HG02885 (cell line): ENCODE measurements around the gene CENPM.
"Not testable (repeated sequence)": the region's sequence is repeated elsewhere in the genome, so short reads cannot be mapped to it uniquely, and the experiment has no call there.

Source experiments
- ATAC-seq: cut with Tn5 transposase; IDR thresholded peaks from one replicate; pipeline ENCODE4 v1.9.1; 2021; ENCODE audit warnings: mild to moderate bottlenecking; ENCODE audit not compliant: unreplicated experiment, poor library complexity

Gene CENPM

DNA sequence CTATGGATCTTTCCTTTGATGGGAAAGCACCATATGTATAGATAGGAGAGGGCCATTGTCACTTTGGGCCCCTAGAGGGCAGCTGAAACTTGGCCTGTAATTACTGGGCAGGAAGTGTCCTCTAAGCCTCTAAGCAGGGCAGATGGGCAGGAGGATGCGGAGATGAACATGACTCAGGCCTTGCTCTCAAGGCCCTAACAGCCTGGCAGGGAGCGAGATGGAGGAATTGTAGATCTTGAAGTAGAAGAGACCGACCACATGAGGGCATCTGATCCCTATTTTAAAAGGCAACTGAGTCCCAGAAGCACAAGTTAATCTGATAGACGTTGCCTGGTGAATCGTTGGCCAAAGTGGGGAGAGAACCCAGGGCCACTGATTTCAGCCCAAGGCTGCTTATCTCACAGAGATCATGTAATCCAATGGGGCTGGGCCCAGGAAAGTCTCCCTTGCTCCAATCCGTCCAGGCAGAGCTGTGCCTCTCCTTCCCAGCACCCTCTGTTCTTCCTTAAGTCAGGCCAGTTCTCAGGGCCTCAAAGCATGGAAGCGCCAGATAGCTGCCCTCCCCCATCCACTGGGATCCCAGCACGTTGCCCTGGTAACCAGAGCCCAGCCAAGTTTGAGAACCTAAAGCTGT is 19.8 kb upstream of the CENPM start:
- no peak for ATAC-seq

DNA sequence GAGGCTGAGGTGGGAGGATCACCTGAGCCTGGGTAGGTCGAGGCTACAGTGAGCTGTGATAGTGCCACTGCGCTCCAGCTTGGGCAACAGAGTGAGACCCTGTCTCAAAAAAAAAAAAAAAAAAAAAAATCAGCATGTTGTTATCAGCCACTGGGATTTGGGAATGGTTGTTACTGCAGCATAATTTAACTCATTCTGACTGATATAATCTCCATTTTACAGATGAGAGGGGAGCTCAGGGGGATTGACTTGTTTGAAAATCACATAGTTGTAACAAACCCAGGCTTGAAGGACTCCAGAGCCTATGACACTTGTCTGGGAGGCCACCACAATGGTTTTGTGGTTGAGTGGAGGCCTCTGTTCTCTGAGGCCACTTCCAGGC is 19.3 kb upstream of the CENPM start:
- no peak for ATAC-seq

DNA sequence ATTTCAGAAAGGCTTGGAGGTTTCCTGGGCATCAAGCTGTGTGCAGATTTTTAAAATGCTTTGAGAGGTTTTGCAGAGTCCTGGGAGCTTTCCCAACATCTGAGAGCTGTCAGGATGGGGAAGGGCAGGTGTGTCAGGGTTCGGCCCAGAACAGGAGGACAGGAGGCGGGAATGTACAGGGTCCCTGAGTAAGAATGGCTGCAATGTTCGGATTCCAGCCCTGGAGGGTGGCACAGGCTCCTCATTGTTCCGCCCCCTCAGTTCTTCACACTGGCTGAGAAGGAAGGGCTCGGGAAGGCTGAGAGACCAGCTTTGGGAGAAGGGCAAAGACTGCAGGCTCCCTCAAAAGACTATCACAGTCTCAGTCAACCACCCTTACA is 17.1 kb upstream of the CENPM start:
- no peak for ATAC-seq

DNA sequence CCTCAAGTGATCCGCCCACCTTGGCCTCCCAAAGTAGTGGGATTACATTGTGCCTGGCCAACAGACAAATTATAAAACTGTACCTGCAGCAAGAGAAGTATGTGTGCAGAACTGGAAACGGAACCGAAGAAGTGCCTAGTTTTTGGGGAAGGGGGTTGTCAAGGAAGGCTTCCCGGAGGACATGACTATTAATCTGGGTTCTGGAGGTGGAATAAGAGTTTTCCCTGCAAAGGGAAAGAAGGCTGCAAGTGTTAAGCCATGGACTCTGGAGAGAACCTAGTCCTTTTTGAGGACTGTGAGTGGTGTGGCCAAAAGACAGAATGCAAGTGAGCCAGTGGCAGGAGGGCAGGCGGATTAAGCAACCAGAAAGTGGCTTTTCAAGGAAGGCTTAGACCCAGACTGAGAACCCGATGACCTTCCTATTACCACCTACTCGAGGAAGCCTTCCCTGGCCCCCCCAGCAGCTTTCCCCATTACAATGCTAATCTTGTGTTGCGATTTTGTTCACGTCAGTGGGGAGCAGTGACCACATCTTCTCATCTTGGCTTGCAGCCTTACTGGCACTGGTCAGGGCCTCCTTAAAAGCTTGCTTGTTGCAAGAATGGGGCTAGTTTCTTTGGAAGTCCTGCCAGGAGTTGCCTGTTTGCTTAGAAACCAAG is 16.6 kb upstream of the CENPM start:
- ATAC-seq: no peak

DNA sequence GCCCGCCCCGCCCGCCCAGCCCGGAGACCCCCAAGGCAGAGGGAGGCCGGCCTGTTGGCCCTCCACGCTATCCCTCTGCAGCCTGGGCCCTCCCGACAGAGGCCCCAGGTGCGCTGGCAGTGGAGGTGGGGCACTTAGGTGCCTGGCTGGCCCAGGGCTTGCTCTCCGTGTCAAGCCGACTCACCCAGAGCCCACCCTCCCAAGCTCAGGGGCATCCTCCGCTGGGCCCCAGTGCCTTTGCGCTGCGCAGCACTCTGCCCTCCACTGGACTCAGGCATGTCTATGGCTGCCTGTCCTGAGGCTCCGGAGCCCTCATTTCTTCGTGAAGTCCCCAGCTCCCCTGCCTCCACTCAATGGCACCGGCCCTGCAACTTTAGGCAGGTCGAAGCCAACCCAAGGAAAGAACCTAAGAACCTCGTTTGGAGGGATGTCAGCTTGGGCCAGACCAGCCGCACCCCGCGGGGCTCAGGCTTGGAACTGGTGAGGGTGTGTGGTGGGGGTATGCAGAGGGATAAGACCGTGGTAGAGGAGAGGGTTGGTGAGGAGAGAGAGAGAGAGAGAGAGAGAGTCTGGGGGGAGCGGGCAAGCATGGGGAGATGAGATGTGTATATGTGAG is 11.1 kb upstream of the CENPM start:
- no peak for ATAC-seq

DNA sequence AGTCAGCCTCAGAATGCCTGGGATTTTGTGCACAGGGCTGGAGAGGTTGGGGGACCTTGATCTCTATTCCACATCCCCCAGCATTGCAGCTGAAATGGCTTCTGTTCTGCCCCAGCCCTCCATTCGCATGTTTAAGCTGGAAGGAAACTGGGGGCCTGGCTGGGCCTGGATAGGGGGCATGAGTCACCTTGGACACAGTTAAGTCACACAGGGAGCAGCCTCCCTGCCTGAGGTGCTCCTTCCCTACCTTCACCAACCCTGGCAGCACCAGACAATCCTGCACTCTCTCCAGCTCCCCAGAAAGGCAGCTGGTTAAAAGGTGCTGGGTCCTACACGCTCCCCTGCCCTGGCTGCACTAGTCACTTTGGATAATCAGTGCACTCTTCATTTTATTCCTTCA is 5.8 kb upstream of the CENPM start:
- no peak for ATAC-seq

DNA sequence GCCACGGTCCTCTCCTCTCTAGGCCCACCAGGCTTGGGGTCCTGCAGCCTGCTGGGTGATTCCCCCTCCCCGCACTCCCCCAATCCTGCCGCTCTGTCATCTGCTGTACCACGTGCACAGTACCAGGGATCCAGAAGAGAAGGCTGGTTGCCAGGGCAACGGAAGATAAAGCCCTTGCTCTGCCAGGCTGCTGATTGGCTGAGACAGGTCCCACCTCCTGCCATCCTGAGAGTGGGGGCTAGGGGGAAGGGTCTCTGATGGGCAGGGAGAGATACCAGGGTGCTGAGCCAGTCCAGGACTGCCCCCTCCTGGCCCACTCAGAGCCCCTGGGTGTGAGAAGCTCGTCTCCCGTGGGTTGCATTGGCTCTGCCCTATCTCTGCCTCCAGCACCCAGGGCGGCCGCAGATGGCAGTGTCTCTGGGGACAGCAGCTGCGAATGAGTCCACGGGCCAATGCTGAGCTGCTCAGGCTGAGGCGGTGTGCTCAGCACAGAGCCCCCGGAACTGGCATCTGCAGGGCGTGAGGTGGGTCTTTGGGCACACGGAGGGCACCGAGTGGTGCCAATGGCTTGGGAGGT is 5.0 kb upstream of the CENPM start, which contains the start of gene SMIM45:
SMIM45 (plus strand) TSS at position 253 of the 577 bp plus-strand sequence.
- ATAC-seq: no peak

DNA sequence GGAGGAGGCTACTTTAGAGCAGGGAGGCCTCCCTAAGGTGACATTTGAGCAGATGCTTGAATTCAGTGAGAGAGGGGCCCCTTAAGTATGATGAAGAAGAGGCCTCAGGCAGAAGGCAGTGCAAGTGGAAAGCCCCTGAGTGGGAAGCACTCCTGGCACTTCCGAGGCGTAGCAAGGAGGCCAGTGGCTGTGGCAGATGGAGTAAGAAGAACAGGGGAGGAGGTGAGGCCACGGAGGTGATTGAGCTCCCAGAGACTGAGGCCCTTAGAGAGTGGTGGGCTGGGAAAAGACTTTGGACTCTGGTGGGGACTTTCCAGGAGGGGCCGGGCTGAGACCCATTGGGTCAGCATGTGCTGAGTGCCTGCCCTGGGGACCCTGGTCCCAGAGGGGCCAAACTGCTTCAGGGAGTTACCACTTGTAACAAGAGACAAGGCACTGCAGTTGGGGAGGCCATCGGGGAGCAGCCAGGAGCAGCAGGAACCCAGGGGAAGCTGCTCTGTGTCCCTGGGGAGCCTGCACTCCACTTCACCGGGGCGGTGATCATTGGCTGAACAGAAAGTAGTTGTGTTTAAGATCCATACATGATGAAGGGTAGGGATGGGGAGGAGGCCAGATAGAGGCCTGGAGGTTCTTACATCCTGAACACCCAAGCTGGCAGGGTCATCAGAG is 2.5 kb upstream of the CENPM start:
- no peak for ATAC-seq

DNA sequence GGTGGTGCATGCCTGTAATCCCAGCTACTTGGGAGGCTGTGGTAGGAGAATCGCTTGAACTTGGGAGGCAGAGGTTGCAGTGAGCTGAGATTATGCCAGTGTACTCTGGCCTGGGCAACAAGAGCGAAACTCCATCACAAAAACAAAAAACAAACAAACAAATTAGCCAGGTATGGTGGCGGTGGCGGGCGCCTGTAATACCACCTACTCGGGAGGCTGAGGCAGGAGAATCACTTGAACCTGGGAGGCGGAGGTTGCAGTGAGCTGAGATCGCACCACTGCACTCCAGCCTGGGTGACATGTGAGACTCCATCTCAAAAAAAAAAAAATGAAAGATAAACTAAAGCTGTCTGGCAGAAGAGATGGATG is 2.0 kb upstream of the CENPM start:
- not testable (repeated sequence) for ATAC-seq

DNA sequence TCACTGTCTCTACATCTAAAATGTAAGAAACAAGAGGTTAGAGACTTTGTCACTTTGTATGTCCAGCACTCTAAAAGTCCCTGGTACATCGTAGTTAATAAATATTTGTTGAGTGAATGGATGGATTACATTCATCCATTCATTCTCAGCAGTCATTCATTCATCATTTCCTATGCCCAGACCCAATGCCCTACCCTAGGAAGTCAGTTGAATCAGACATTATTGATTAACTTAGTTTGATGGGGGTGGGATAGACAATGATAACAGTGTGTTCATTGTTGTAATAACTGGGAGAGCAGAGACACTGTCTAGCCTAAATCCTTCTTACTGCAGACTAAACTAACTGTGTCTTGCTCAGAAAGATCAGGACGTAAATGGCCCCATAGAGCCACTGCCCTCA is 1.2 kb upstream of the CENPM start:
- ATAC-seq: no peak

DNA sequence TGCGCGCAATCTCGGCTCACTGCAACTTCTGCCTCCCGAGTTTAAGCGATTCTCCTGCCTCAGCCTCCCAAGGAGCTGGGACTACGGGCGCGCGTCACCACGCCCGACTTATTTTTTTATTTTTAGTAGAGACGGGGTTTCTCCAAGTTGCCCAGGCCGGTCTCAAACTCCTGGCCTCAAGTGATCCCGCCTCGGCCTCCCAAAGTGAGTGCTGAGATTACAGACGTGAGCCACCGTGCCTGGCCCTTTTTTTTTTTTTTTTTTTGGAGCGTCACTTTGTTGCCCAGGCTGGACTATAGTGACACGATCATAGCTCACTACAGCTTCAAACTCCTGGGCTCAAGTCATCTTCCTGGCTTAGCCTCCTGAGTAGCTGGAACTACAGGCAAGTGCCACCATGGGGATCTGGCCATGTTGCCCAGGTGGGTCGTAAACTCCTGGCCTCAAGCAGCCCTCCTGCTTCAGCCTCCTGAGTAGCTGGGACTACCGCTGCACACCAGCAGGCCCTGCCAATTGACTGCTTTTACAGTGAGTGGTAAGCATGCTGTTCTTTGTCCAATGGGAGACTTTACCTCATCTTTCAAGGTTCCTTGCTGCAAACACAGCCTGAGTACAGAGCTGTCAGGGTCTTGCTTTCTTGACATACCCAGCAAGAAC is 600 bp upstream of the CENPM start:
- no peak for ATAC-seq

DNA sequence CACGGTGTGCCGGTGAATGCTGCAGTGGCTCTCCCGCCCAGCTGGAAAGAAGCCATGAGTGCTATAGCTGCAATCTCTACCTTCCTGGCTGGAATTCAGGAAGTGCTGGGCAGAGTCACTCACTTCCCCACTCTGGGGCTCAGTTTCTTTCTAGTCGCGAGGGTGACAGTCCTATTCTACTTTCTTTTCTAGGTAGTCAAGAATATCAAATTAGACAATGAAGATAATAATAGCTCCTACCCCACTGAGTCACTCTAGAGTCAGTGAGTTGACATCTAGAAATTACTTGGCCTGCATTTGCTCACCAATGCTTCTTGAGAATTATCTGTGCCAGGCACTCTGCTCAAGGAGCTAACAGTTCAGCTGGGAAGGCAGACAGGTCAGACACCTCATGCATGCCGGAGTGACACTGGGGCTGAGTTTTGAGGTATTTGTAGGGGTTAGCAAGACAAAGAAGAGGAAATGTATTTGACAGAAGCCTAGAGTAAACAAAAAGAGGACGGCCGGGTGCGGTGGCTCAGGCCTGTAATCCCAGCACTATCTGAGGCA is 3.2 kb downstream of the CENPM start:
- no peak for ATAC-seq

DNA sequence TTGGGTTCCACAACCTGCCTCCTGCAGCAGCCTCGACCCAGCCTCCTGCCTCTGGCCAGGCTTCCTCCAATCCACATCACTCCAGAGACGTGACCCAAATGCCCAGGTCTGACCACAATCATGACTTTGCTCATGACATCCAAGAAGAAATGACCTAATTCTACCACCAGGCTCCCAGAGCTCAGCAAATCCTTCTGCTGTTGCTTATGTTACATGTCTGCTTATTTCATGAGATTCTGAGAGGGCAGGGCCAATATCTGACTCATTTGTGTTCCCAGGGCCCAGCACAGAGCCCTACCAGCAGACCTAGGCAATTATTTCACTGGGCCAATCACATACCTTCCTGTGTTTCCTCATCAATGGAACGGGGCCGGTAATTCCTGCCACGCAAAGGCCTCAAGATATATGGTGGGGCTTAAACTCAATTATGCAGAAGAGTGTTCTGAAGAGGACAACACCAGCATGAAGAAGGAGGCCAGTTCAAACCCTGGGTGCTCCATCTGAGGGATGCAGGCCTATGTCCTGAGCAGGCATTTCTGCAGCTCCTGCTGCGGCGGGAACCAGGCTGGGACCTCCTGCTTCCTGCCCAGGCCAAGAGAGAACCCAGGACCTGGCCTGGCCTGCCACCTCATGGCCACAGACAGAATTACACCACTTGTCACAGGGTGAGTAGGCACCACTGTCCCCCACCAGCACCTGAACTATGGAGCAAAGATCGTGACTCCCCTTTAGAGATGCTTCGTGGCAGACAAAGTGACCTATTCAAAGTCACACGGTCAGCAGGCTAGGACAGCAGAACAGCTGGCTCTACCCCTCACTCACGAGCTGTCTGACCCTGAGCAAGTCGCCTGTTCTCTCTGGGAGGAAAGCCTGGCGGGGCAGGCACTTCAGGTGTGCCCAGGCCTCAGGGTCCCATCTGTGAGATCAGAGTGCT is 5.9 kb downstream of the CENPM start:
- peak; percentile 47 for ATAC-seq

DNA sequence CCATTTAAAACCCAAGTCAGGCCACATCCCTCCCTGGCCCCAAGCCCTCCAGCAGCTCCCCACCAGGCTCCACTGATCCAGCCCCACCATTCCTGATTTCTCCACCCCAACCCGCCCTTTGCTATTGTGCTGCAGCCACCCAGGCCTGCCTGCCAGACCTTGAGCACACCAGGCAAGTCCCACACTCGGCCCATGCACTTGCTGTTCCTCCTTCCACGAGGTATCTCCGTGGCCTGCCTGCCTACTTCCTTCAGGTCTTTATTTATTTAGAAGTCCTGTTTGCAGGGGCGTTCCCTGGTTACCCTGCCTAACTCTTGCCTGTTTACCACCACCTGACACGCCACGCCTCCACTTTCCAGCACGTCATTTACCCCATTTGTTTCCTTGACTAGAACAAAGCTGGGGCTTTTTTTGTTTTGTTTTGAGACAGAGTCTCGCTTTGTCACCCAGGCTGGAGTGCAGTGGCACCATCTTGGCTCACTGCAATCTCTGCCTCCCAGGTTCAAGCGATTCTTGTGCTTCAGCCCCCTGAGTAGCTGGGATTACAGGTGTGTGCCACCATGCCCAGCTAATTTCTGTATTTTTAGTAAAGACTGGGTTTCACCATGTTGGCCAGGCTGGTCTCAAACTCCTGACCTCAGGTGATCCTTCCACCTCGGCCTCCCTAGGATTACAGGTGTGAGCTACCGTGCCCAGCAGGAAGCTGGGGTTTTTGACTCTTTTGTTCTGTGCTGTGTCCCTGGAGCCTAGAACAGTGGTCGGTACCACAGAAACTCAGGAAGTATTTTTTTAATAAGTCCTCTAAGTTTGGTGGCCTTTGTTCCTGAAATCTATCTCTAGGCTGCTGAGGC is 6.7 kb downstream of the CENPM start:
- ATAC-seq: peak; percentile 62

DNA sequence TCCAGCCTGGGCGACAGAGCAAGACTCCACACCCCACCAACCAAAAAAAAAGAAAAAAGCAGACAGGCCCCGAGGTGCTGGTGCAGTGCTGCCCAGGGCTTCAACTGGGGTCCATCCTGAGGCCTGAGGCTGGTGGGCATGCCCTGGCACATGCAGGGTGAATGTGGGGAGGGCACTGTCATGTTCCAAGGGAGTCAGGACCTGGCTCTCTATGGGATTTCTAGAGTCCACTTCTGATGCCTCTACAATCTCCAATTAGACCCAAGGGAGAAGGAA is 10.1 kb downstream of the CENPM start:
- no peak for ATAC-seq

DNA sequence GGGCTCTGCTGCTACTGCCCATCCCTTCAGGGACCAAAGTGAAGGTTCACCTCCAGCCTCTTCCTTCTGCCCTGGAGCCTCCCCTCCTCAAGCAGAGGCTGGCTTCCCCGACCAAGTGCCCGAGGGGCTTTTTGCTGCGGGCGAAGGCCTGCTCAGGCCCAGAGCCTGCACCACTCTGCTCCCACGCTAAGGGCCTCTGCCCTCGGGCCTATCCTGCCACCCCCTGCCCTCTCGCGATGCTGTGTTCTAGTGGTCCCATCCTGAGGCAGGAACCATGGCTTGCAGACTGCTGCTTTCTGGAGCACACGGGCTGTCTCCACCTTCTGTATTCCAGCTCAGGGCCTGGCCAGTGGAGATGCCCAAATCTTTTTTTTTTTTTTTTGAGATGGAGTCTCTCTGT is 11.4 kb downstream of the CENPM start:
- no peak for ATAC-seq

DNA sequence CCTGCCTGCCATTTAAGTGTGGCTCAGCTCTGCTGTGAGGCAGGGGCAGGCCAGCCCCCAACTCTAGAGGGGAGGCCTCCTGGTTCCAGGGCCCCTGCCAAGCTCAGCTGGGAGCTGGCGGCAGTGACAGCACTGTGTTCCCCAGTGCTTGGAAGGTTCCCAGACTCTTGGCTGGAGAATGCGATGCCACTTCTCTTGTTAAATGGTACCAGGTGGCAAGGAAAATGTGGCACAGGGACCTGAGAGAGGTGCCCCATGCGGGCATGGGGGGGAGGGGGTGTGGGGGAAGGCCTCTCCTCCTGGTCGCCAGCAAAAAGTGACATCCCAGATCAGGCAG is 12.0 kb downstream of the CENPM start:
- ATAC-seq: no peak

DNA sequence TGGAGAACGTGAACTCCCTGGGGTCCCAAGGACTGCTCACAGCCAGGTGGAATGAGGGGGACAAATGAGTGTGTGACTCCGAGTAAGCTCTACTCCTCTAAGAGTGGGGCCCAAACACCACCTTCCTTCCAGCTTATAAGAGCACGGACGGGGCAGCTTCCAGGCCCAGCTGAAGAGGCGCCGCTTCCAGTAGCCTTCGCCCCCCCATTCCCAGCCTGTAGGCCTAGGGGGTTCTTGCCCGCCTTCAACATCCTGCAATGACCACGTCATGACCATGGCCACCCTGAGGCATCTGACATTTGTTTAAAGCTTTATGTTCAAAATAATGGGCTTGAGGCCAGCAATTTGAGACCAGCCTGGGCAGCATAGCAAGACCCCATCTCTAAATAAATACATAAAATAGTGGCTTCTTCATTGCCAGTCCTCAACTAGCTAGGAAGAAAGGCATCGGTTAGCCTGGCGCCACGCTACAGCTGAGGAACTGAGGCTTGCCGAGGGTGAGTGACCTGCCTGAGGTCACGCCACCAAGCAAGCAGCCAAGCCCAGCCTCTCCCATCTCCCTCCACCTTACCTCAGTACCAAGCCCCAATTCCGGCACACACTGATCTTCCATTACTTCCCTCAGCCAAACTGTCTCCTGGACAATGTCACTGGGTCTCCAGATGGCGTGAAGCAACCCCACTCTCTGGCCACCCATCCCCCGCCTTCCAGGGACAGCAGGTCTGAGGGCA is 12.5 kb downstream of the CENPM start:
- no peak for ATAC-seq
